Stomach (tissue), 9 donors: ENCODE measurements around the gene SPNS1. TPM values are rescaled to one million over a fixed set of nuclear protein-coding genes. Genes with fewer than 3 reads are reported as not detected.

Experiments used
- DNase-seq, 2 donors: peaks; one replicate each; pipeline versions ENCODE4 v3.0.0 to v3.0.0-alpha.2; 2013 to 2019
- H3K27ac ChIP-seq, 5 donors: fragments of 200-600 bp in 4 of 5; sonication (generic) in 4 of 5; one replicate each; pipeline ENCODE4 v1.5.1; 2013 to 2019; ENCODE audit warnings: mild to moderate bottlenecking in 1 of 5, moderate library complexity in 1 of 5
- H3K27me3 ChIP-seq, 3 donors: fragments of 200-600 bp; sonication (generic); one replicate each; pipeline ENCODE4 v1.5.1; 2017 to 2019; ENCODE audit warnings: mixed run types in 1 of 3
- H3K36me3 ChIP-seq, 4 donors: fragments of 200-600 bp; sonication (generic); 1 replicate in 3 of 4; 2 replicates in 1 of 4; pipeline ENCODE4 v1.5.1; 2016 to 2019
- H3K4me1 ChIP-seq, 4 donors: fragments of 200-600 bp; sonication (generic); one replicate each; pipeline ENCODE4 v1.5.1; 2016 to 2019
- H3K4me3 ChIP-seq, 4 donors: fragments of 200-600 bp; sonication (generic) in 3 of 4; one replicate each; pipeline ENCODE4 v1.5.1; 2016 to 2019; ENCODE audit warnings: mild to moderate bottlenecking in 1 of 4
- H3K9me3 ChIP-seq, 4 donors: fragments of 200-600 bp; sonication (generic); one replicate each; pipeline ENCODE4 v1.5.1; 2016 to 2019
- EP300 ChIP-seq: sonication (generic); formaldehyde crosslinking; IDR thresholded peaks from one replicate; pipeline ENCODE4 v1.6.1; 2017; ENCODE audit warnings: antibody characterized with exemption
- POLR2A ChIP-seq, 4 donors: fragments of 450-650 bp; IDR thresholded peaks; one replicate each; pipeline ENCODE4 v1.6.1; 2016; ENCODE audit warnings: antibody characterized with exemption in 4 of 4, control low read depth in 2 of 4, mild to moderate bottlenecking in 1 of 4, moderate library complexity in 1 of 4
- POLR2AphosphoS5 ChIP-seq, 3 donors: sonication (generic); formaldehyde crosslinking; IDR thresholded peaks; one replicate each; pipeline ENCODE4 v1.6.1; 2016; ENCODE audit warnings: antibody characterized with exemption in 3 of 3
- WGBS, 5 donors: extraction: QIAGEN DNeasy Blood & Tissue Kit in 3 of 5; methylation state at CpG; one replicate each; pipeline versions ENCODE4 v1.1.5 to v1.1.7; 2013 to 2018; 5-methylcytosine and 5-hydroxymethylcytosine counted together
- intact Hi-C: fragments of 100-400 bp; cut with DNase I; formaldehyde crosslinking; loops from one replicate; pipeline ENCODE4 v1.15.1; 2023; ENCODE audit warnings: low total_unique reads
- polyA plus RNA-seq, 3 donors: library from polyadenylated mRNA; stranded (reverse); fragments of 200-250 nt; gene quantifications; one replicate each; pipeline ENCODE4 v1.2.3, GENCODE V29; 2013
- total RNA-seq, 5 donors: library from RNA; depleted of rRNA; stranded (reverse); fragments of >200 nt; gene quantifications; one replicate each; pipeline versions ENCODE4 v1.1.0 to v1.2.3, GENCODE V29; 2014 to 2016
- TF ChIP-seq, protein P1 (sequence below), 7 experiments: fragments of 450-650 bp in 4 of 7; fragments of 200-600 bp in 3 of 7; sonication (generic) in 3 of 7; IDR thresholded peaks; one replicate each; pipeline ENCODE4 v1.5.1; 2016 to 2019; ENCODE audit warnings: antibody characterized with exemption in 7 of 7, control low read depth in 2 of 7, mild to moderate bottlenecking in 1 of 7
- donor health status: healthy with polysubstance abuse.
- donor health status: Bipolar disorder and iron deficiency.
- donor health status: healthy.

The SPNS1 gene
- total and polyA plus RNA-seq, 8 donors = 6.1 to 48.3 (median 20.3) TPM

DNA sequence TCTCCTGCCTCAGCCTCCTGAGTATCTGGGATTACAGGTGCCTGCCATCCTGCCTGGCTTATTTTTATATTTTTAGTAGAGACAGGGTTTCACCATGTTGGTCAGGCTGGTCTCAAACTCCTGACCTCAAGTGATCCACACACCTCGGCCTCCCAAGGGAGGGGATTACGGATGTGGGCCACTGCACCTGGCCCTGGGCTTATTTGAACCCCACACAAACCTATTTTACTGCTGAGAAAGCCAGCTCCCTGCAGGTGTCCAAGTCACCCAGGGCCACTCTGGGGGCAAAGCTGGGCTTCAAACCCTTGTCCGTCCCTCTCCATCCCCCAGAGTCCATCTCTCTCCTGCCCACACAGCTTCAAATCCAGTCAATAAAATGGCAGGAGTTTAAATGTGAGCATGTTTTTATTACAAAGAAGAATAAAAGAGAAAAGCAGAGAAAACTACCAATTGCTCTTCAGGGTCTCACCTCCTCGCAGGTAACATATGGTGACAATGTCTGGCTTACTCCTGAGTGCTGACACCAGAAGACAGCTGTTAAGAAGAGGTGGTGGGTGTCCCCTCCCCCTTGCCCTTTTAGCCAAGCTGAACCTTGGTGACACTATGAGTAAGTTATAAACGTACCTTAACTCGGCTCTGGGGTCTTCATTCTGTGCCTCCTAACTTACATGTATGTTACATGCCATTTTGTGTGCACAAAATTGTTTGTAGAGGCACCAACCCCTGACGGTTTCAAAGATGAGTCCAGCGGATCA lies 55.7 kb downstream of the SPNS1 start:
- Histone ChIP-seq H3K4me3 (no peak overlapping the region), H3K27ac (no peak overlapping the region), H3K4me1 (peaks cover 0 to 6% (median 0%) of the 10 kb centered on the region in 4 donors), H3K36me3 (no peaks in the 10 kb centered on the region), H3K9me3 (no peaks in the 10 kb centered on the region), H3K27me3 (peaks cover 0 to 27% (median 0%) of the 10 kb centered on the region in 3 donors)
- 64 to 69% (median 67%) methylated on average over 8 of the region's 8 CpGs for WGBS, 5 donors
- TF ChIP-seq POLR2A (IDR thresholded peaks at IDR 0.05) = no peak
- TF ChIP-seq POLR2AphosphoS5 (IDR thresholded peaks at IDR 0.05) = no peak
- no peak for TF ChIP-seq EP300
- TF ChIP-seq, protein P1, sequence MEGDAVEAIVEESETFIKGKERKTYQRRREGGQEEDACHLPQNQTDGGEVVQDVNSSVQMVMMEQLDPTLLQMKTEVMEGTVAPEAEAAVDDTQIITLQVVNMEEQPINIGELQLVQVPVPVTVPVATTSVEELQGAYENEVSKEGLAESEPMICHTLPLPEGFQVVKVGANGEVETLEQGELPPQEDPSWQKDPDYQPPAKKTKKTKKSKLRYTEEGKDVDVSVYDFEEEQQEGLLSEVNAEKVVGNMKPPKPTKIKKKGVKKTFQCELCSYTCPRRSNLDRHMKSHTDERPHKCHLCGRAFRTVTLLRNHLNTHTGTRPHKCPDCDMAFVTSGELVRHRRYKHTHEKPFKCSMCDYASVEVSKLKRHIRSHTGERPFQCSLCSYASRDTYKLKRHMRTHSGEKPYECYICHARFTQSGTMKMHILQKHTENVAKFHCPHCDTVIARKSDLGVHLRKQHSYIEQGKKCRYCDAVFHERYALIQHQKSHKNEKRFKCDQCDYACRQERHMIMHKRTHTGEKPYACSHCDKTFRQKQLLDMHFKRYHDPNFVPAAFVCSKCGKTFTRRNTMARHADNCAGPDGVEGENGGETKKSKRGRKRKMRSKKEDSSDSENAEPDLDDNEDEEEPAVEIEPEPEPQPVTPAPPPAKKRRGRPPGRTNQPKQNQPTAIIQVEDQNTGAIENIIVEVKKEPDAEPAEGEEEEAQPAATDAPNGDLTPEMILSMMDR (IDR thresholded peaks at IDR 0.05) = no peak
- intact Hi-C loops = no loop called here
- no peak for DNase-seq

Other genes with a start within 250 kb of the SPNS1 start
- 10 to 100 TPM in 2 of 5 donors, 1 to 10 TPM in 2, not detected in 1; 7.1 to 24.3 (median 10.1) TPM for gene NPIPB9, start 223.0 kb upstream of the SPNS1 start, total RNA-seq
- under 1 TPM in 1 of 3 donors, not detected in 2; 0.40 TPM for gene NPIPB9, start 223.0 kb upstream of the SPNS1 start, polyA plus RNA-seq
- gene ATXN2L, start 151.8 kb upstream of the SPNS1 start, total RNA-seq = 100 to 1,000 TPM in 2 of 5 donors, 10 to 100 TPM in 3; 51.0 to 644 (median 88.8) TPM
- gene ATXN2L, start 151.8 kb upstream of the SPNS1 start, polyA plus RNA-seq = 10 to 100 TPM; 24.4 to 60.1 (median 57.3) TPM
- gene TUFM, start 128.4 kb upstream of the SPNS1 start, total RNA-seq = 100 to 1,000 TPM in 1 of 5 donors, 10 to 100 TPM in 4; 49.8 to 186 (median 68.8) TPM
- gene TUFM, start 128.4 kb upstream of the SPNS1 start, polyA plus RNA-seq = 100 to 1,000 TPM; 128 to 286 (median 145) TPM
- gene SH2B1, start 110.9 kb upstream of the SPNS1 start, total RNA-seq = 100 to 1,000 TPM in 1 of 5 donors, 10 to 100 TPM in 2, 1 to 10 TPM in 2; 6.4 to 115 (median 27.1) TPM
- gene SH2B1, start 110.9 kb upstream of the SPNS1 start, polyA plus RNA-seq = 10 to 100 TPM; 21.5 to 35.6 (median 32.2) TPM
- 10 to 100 TPM in 1 of 5 donors, 1 to 10 TPM in 1, under 1 TPM in 1, not detected in 2; 0.43 to 21.7 (median 3.6) TPM for gene ATP2A1, start 96.3 kb upstream of the SPNS1 start, total RNA-seq
- gene ATP2A1, start 96.3 kb upstream of the SPNS1 start, polyA plus RNA-seq = 1 to 10 TPM in 1 of 3 donors, under 1 TPM in 2; 0.12 to 1.4 (median 0.85) TPM
- 100 to 1,000 TPM in 2 of 5 donors, 10 to 100 TPM in 3; 25.7 to 350 (median 84.0) TPM for gene RABEP2, start 49.5 kb upstream of the SPNS1 start, total RNA-seq
- 10 to 100 TPM; 20.3 to 34.6 (median 32.7) TPM for gene RABEP2, start 49.5 kb upstream of the SPNS1 start, polyA plus RNA-seq
- under 1 TPM in 2 of 5 donors, not detected in 3; 0.29 to 0.92 TPM for gene CD19, start 42.8 kb upstream of the SPNS1 start, total RNA-seq
- gene CD19, start 42.8 kb upstream of the SPNS1 start, polyA plus RNA-seq = 1 to 10 TPM in 1 of 3 donors, under 1 TPM in 2; 0.31 to 3.8 (median 0.56) TPM
- gene NFATC2IP, start 23.8 kb upstream of the SPNS1 start, total RNA-seq = 100 to 1,000 TPM in 2 of 5 donors, 10 to 100 TPM in 3; 22.8 to 265 (median 68.0) TPM
- gene NFATC2IP, start 23.8 kb upstream of the SPNS1 start, polyA plus RNA-seq = 10 to 100 TPM; 10.4 to 18.0 (median 13.1) TPM
- gene LAT, start 10.3 kb downstream of the SPNS1 start, total RNA-seq = 10 to 100 TPM in 1 of 5 donors, 1 to 10 TPM in 3, not detected in 1; 1.3 to 26.8 (median 4.8) TPM
- 10 to 100 TPM in 1 of 3 donors, 1 to 10 TPM in 2; 7.3 to 15.5 (median 8.4) TPM for gene LAT, start 10.3 kb downstream of the SPNS1 start, polyA plus RNA-seq